Measurements from ENCODE around the gene PSME3. TPM values are rescaled to one million over a fixed set of nuclear protein-coding genes. Genes with fewer than 3 reads are reported as not detected.

PSME3 gene
- total RNA-seq, 1 experiment from 2014 or later, result 163 TPM

GRCh38 chr17:42843358-42843934 is 10.2 kb downstream of the PSME3 start:
- Histone ChIP-seq H3K9me3 (ENCODE audit: control insufficient read depth in 1 of 2, insufficient read depth in 1 of 2, low read depth in 1 of 2, low read length in 2 of 2) (no peaks in the 10 kb centered on the region), H3K36me3 (ENCODE audit: control insufficient read depth in 1 of 2, insufficient read depth in 2 of 2, low read length in 2 of 2) (peaks cover 50 to 65% of the 10 kb centered on the region in 2 experiments), H3K79me2 (ENCODE audit: insufficient read depth, low read length) (peaks cover 15% of the 10 kb centered on the region), H3K27ac (ENCODE audit: low read depth, low read length) (no peak overlapping the region), H3K4me2 (ENCODE audit: low read length) (no peak overlapping the region), H4K20me1 (ENCODE audit: insufficient read depth) (peaks cover 3% of the 10 kb centered on the region; the same call in 1 of the 2 replicates), H3K4me1 (ENCODE audit: control insufficient read depth in 1 of 2, insufficient read depth in 2 of 2, low read length in 2 of 2) (no peaks in the 10 kb centered on the region), H3K9me2 (ENCODE audit: insufficient read depth) (no peaks in the 10 kb centered on the region), H3K27me3 (ENCODE audit: insufficient read depth, low read length) (no peaks in the 10 kb centered on the region), H2AFZ (ENCODE audit: low read depth, low read length, poor library complexity, severe bottlenecking) (no peak overlapping the region), H3K4me3 (replicated peaks in 1 of 2; ENCODE audit: low read depth in 1 of 2, low read length in 2 of 2) (no peak overlapping the region), H3K9ac (ENCODE audit: low read length) (no peak overlapping the region)
- intact Hi-C loops (cut with micrococcal nuclease), result loop anchor here (1.0 to 2.0 kb wide), 3 partner anchors 85 to 155 kb away; partner anchors contain the start of gene RPL27
- TF ChIP-seq RAD21 (IDR thresholded peaks at IDR 0.05; ENCODE audit: low read depth) (peak; percentile 90), CTCF (IDR thresholded peaks at IDR 0.05 in 2 of 3, conservative IDR thresholded peaks at IDR 0.05 in 1 of 3; ENCODE audit: borderline replicate concordance in 1 of 3, insufficient read depth in 1 of 3, low read depth in 2 of 3, low read length in 2 of 3) (peak; percentile 76 to 97 (median 88)), EGR1 (IDR thresholded peaks at IDR 0.05; ENCODE audit: low read depth) (no peak)
- ATAC-seq (peak; percentile 76), DNase-seq (ENCODE audit: low read depth, low spot score) (peak; percentile 51)
- POLR2A ChIA-PET, result interaction anchor here (1.7 kb wide), 1 partner anchor 155 kb away, joined by 6 read pairs; the partner anchor contains the start of gene RPL27
- RAD21 ChIA-PET (ENCODE audit: low non-redundant PET in 1 of 2, low total read pairs in 2 of 2, uncharacterized antibody in 2 of 2, unreplicated experiment in 2 of 2), result interaction anchor here (0.6 to 1.4 kb wide), 3 partner anchors 85 to 95 kb away, joined by 3 to 5 read pairs (median 3); no protein-coding TSS in a partner anchor
- CTCF ChIA-PET, result interaction anchor here (1.0 to 2.6 kb wide), 6 partner anchors 10 to 265 kb away, joined by 3 to 15 read pairs (median 4); partner anchors contain the start of genes PSMC3IP and PSME3
- no TSS peak for BruUV-seq (replicated peaks)

GRCh38 chr17:42844271-42844670 is 11.1 kb downstream of the PSME3 start, which contains the start of gene AOC2:
AOC2 (plus strand) TSS chr17:42844580; CDS start chr17:42844627, 47 bp downstream.
- CTCF ChIA-PET, result interaction anchor here (2.6 kb wide), 1 partner anchor 266 kb away, joined by 9 read pairs; the partner anchor contains the start of gene PSMC3IP
- peaks cover 42 to 57% of the 10 kb centered on the region in 2 experiments for H3K36me3 ChIP-seq (ENCODE audit: control insufficient read depth in 1 of 2, insufficient read depth in 2 of 2, low read length in 2 of 2)
- BruUV-seq (replicated peaks), result no TSS peak
- no peak within 1 kb of the TSS for H2AFZ ChIP-seq (ENCODE audit: low read depth, low read length, poor library complexity, severe bottlenecking)
- peaks cover 8% of the 10 kb centered on the region for H3K79me2 ChIP-seq (ENCODE audit: insufficient read depth, low read length)
- H3K4me1 ChIP-seq (ENCODE audit: control insufficient read depth in 1 of 2, insufficient read depth in 2 of 2, low read length in 2 of 2), result no peaks in the 10 kb centered on the region
- peaks cover 3% of the 10 kb centered on the region; the same call in 1 of the 2 replicates for H4K20me1 ChIP-seq (ENCODE audit: insufficient read depth)
- intact Hi-C loops (cut with micrococcal nuclease), result no loop called here
- RAD21 ChIA-PET (ENCODE audit: low non-redundant PET in 1 of 2, low total read pairs in 2 of 2, uncharacterized antibody in 2 of 2, unreplicated experiment in 2 of 2), result no interaction called here
- no peaks in the 10 kb centered on the region for H3K9me3 ChIP-seq (ENCODE audit: control insufficient read depth in 1 of 2, insufficient read depth in 1 of 2, low read depth in 1 of 2, low read length in 2 of 2)
- H3K9ac ChIP-seq (ENCODE audit: low read length), result no peak within 1 kb of the TSS
- no peak within 1 kb of the TSS for H3K4me2 ChIP-seq (ENCODE audit: low read length)
- no peaks in the 10 kb centered on the region for H3K9me2 ChIP-seq (ENCODE audit: insufficient read depth)
- no peak for ATAC-seq
- POLR2A ChIA-PET, result no interaction called here
- no peak within 1 kb of the TSS for H3K4me3 ChIP-seq (replicated peaks in 1 of 2; ENCODE audit: low read depth in 1 of 2, low read length in 2 of 2)
- H3K27ac ChIP-seq (ENCODE audit: low read depth, low read length), result no peak within 1 kb of the TSS
- no peak for DNase-seq (ENCODE audit: low read depth, low spot score)
- no peaks in the 10 kb centered on the region for H3K27me3 ChIP-seq (ENCODE audit: insufficient read depth, low read length)
- TF ChIP-seq ATF3 (IDR thresholded peaks at IDR 0.05) (no peak), RAD21 (IDR thresholded peaks at IDR 0.05; ENCODE audit: low read depth) (no peak), CTCF (IDR thresholded peaks at IDR 0.05 in 2 of 3, conservative IDR thresholded peaks at IDR 0.05 in 1 of 3; ENCODE audit: borderline replicate concordance in 1 of 3, insufficient read depth in 1 of 3, low read depth in 2 of 3, low read length in 2 of 3) (no peak), EZH2phosphoT487 (IDR thresholded peaks at IDR 0.05; ENCODE audit: borderline replicate concordance) (no peak), ELF1 (IDR thresholded peaks at IDR 0.05; ENCODE audit: borderline replicate concordance, low read depth) (no peak), POLR2AphosphoS5 (IDR thresholded peaks at IDR 0.05; ENCODE audit: low read depth, low read length) (no peak), CBX3 (IDR thresholded peaks at IDR 0.05; ENCODE audit: low read depth) (no peak), SRF (IDR thresholded peaks at IDR 0.05; ENCODE audit: low read depth) (no peak), ZBTB33 (IDR thresholded peaks at IDR 0.05; ENCODE audit: extremely low read depth, insufficient replicate concordance, low read length) (no peak)
